Tibial artery (tissue), 4 donors: ENCODE data around the gene RCCD1.

Experiments
- DNase-seq, 2 donors: peaks; one replicate each; pipeline ENCODE4 v3.0.0-alpha.2; 2019
- H3K27ac ChIP-seq, 2 donors: fragments of 200-600 bp; sonication (generic) in 1 of 2; 1 replicate in 1 of 2; 2 replicates in 1 of 2; pipeline ENCODE4 v1.5.1; 2018 to 2019; ENCODE audit warnings: mild to moderate bottlenecking in 1 of 2
- H3K27me3 ChIP-seq, 2 donors: fragments of 200-600 bp; sonication (generic) in 1 of 2; one replicate each; pipeline versions ENCODE4 v1.5.1 to v1.6.0; 2016 to 2019
- H3K36me3 ChIP-seq, 3 donors: fragments of 200-600 bp; sonication (generic) in 2 of 3; one replicate each; pipeline ENCODE4 v1.5.1; 2016 to 2019; ENCODE audit warnings: mild to moderate bottlenecking in 2 of 3
- H3K4me1 ChIP-seq, 4 donors: fragments of 200-600 bp; sonication (generic) in 2 of 4; 1 replicate in 3 of 4; 2 replicates in 1 of 4; pipeline ENCODE4 v1.5.1; 2016 to 2019
- H3K4me3 ChIP-seq, 2 donors: fragments of 200-600 bp; sonication (generic) in 1 of 2; 1 replicate in 1 of 2; 2 replicates in 1 of 2; pipeline ENCODE4 v1.5.1; 2018 to 2019; ENCODE audit warnings: mild to moderate bottlenecking in 2 of 2
- H3K9me3 ChIP-seq, 3 donors: fragments of 200-600 bp; sonication (generic) in 1 of 3; one replicate each; pipeline ENCODE4 v1.5.1; 2016 to 2019
- intact Hi-C: fragments of 100-400 bp; cut with DNase I; formaldehyde crosslinking; loops from one replicate; pipeline ENCODE4 v1.15.0; 2023; ENCODE audit warnings: low total_unique reads
- TF ChIP-seq, protein P1 (sequence below), 2 experiments: fragments of 200-600 bp in 1 of 2; fragments of 450-650 bp in 1 of 2; IDR thresholded peaks; one replicate each; pipeline ENCODE4 v1.5.1; 2017 to 2019; ENCODE audit warnings: antibody characterized with exemption in 2 of 2, mild to moderate bottlenecking in 1 of 2, moderate library complexity in 1 of 2

The RCCD1 gene

DNA sequence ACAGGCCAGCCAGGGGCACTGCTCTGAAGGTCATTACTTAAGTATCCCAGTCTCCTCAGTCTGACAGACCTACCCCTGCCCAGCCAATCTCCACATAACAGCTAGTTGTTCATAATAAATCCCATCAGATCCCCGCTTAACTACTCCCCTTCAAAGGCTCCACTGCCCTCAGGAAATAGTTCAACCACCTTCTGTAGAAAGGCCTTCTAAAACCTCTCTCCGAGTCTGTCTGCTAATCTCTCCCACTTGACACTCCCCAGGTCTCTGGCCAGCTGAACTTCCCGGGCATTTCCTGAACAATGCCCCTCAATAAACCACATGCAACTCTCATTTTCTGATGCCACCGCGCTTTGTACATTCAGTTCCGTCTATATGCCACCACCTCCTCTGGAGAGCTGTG, 33.6 kb downstream of the RCCD1 start:
- no peaks in the 10 kb centered on the region for H3K27me3 ChIP-seq
- no peaks in the 10 kb centered on the region for H3K9me3 ChIP-seq
- TF ChIP-seq, protein P1, sequence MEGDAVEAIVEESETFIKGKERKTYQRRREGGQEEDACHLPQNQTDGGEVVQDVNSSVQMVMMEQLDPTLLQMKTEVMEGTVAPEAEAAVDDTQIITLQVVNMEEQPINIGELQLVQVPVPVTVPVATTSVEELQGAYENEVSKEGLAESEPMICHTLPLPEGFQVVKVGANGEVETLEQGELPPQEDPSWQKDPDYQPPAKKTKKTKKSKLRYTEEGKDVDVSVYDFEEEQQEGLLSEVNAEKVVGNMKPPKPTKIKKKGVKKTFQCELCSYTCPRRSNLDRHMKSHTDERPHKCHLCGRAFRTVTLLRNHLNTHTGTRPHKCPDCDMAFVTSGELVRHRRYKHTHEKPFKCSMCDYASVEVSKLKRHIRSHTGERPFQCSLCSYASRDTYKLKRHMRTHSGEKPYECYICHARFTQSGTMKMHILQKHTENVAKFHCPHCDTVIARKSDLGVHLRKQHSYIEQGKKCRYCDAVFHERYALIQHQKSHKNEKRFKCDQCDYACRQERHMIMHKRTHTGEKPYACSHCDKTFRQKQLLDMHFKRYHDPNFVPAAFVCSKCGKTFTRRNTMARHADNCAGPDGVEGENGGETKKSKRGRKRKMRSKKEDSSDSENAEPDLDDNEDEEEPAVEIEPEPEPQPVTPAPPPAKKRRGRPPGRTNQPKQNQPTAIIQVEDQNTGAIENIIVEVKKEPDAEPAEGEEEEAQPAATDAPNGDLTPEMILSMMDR (IDR thresholded peaks at IDR 0.05), result no peak
- no peak for DNase-seq
- H3K27ac ChIP-seq, result no peak overlapping the region
- H3K4me1 ChIP-seq, result peaks cover 0 to 3% (median 1%) of the 10 kb centered on the region in 4 donors
- no peaks in the 10 kb centered on the region for H3K36me3 ChIP-seq
- H3K4me3 ChIP-seq, result no peak overlapping the region
- intact Hi-C loops, result no loop called here

DNA sequence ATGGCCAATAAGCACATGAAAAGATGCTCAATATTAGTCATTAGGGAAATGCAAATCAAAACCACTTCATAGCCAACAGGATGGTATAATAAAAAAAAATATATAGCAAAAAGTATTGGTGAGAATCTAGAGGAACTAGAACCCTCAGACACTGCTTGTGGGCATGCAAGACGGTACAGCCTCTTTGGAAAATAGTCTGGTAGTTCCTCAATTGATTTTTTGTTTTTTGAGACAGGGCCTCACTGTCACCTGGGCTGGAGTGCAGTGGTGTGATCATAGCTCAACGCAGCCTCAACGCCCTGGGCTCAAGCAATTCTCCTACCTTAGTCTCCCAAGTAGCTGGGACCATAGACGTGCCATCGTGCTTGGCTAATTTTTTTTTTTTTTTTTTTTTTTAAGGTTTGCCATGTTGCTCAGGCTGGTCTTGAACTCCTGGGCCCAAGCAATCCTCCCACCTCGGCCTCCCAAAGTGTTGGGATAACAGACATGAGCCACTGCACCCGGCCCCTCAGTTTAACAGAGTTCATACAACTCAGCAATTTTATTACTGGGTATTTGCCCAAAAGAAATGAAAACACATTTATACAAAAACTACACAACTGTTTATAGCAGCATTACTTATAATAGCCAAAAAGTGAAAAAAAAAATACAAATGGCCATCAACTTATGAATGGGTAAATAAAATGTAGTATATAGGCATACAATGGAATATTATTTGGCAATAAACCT, 34.5 kb downstream of the RCCD1 start:
- Histone ChIP-seq H3K4me3 (no peak overlapping the region), H3K9me3 (no peaks in the 10 kb centered on the region), H3K27me3 (no peaks in the 10 kb centered on the region), H3K27ac (no peak overlapping the region), H3K4me1 (peaks cover 0 to 12% (median 4%) of the 10 kb centered on the region in 4 donors), H3K36me3 (no peaks in the 10 kb centered on the region)
- no peak for DNase-seq
- intact Hi-C loops, result no loop called here
- TF ChIP-seq, protein P1 (IDR thresholded peaks at IDR 0.05), result no peak

DNA sequence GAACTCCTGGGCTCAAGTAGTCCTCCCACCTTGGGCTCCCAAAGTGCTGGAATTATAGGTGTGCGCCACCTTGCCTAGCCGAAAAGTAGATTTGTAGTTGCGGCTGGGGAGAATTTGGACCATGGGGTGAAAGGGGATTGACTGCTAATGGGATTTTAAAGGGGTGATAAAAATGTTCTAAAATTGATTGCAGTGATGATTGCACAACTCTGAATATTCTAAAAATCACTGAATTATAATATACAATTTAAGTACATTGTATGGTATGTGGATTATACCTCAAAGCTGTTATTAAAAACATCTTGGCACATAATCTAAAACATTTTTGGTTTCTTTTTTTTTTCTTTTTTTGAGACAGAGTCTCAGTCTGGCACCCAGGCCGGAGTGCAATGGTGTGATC, 35.8 kb downstream of the RCCD1 start:
- no peak for DNase-seq
- H3K4me3 ChIP-seq, result no peak overlapping the region
- H3K4me1 ChIP-seq, result peaks cover 0 to 12% (median 4%) of the 10 kb centered on the region in 4 donors

DNA sequence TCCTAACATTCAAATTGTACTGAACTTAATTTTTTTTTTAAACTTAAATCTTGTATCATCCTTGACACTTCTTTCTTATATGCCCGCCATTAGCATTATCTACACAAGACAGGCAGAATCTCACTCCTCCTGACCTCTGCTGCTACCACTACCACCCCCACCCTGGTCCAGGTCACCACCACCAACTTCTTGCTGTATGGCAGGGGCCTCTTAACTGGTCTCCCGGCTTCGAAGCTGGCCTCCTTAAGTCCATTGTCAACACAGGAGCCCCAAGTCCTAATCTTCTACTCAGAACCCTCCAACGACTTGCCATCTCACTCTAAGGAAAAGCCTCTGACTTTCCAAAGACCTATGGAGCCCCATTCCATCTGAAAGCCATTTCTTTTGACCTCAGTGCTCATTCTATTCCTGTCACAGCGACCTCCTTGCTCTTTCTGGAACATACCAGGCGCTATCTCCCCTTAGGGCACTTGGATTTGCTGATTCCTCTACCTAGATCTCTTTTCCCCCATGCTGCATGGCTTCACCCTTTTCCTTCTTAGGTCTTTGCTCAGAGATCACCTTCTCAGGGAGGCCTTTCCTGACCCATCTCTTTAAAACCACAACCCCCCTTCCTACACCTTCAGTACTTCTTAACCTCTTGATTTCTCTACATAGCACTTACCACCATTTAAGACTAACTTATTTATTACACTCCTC, 37.1 kb downstream of the RCCD1 start:
- no peaks in the 10 kb centered on the region for H3K9me3 ChIP-seq
- H3K4me3 ChIP-seq, result no peak overlapping the region
- H3K36me3 ChIP-seq, result no peaks in the 10 kb centered on the region
- H3K4me1 ChIP-seq, result peaks cover 0 to 12% (median 4%) of the 10 kb centered on the region in 4 donors
- TF ChIP-seq, protein P1 (IDR thresholded peaks at IDR 0.05), result no peak
- H3K27ac ChIP-seq, result no peak overlapping the region
- intact Hi-C loops, result loop anchor here (5.0 kb wide), 1 partner anchor 34 kb away; no protein-coding TSS in a partner anchor
- H3K27me3 ChIP-seq, result no peaks in the 10 kb centered on the region
- DNase-seq, result no peak

More for the DNA sequence above, 35.8 kb downstream of the RCCD1 start:
- no peak overlapping the region for H3K27ac ChIP-seq
- H3K36me3 ChIP-seq, result no peaks in the 10 kb centered on the region
- no peaks in the 10 kb centered on the region for H3K9me3 ChIP-seq
- TF ChIP-seq, protein P1 (IDR thresholded peaks at IDR 0.05), result no peak
- no peaks in the 10 kb centered on the region for H3K27me3 ChIP-seq
- intact Hi-C loops, result loop anchor here (5.0 kb wide), 1 partner anchor 33 kb away; no protein-coding TSS in a partner anchor

DNA sequence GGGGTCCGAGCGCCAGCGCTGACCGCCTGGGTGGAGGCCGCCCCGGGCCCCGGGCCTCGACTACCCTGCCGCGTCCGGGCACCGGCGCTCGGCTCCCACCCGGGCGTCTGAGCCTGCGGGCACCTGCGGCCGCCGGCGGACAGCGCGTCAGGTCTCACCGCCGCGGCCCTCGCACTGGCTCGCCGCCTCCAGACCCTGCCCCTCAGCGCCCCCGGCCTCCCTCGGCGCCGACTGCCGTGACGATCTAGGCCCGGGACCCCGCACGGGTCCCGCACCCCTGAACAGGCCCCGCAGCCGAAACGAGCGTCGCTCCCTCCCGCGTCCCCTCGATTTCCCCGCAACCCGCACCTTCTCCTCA, 39.4 kb downstream of the RCCD1 start:
- peak overlapping the region; percentile 76 to 88 for H3K4me3 ChIP-seq
- peaks cover 0 to 12% (median 4%) of the 10 kb centered on the region in 4 donors for H3K4me1 ChIP-seq
- H3K36me3 ChIP-seq, result peaks cover 2 to 15% (median 3%) of the 10 kb centered on the region in 3 donors
- intact Hi-C loops, result loop anchor here (5.0 kb wide), 1 partner anchor 37 kb away; no protein-coding TSS in a partner anchor
- TF ChIP-seq, protein P1 (IDR thresholded peaks at IDR 0.05), result no peak
- H3K27me3 ChIP-seq, result no peaks in the 10 kb centered on the region
- peak in 1 of 2 donors; percentile 65 for DNase-seq
- no peaks in the 10 kb centered on the region for H3K9me3 ChIP-seq
- H3K27ac ChIP-seq, result peak overlapping the region; percentile 84 to 85
